SK-N-SH (cell line): ENCODE measurements around the gene MAP3K5. TPM values are rescaled to one million over a fixed set of nuclear protein-coding genes. Genes with fewer than 3 reads are reported as not detected.

Source experiments
- CTCF ChIA-PET: fragments of 300-600, 350-600 bp; formaldehyde crosslinking; extraction: SDS; loops from one replicate; lab custom pipeline; 2021; lab: Yijun Ruan, JAX
- POLR2A ChIA-PET: fragments of 350-600 bp; sonication (Branson Sonifier 250); formaldehyde crosslinking; extraction: SDS; loops from one replicate; lab custom pipeline; 2020; ENCODE audit warnings: antibody characterized with exemption, inconsistent platforms; lab: Yijun Ruan, JAX
- DNase-seq: peaks from one replicate; pipeline ENCODE4 v3.0.0; 2012
- H2AFZ ChIP-seq: fragments of 200-600 bp; sonication (generic); 2 replicates; pipeline ENCODE4 v1.8.1; 2016; ENCODE audit warnings: antibody characterized with exemption, mild to moderate bottlenecking, low read depth
- H3F3A ChIP-seq: fragments of 200-600 bp; sonication (generic); replicated peaks from 2 replicates; pipeline ENCODE3; 2016; ENCODE audit warnings: antibody characterized with exemption, mild to moderate bottlenecking; ENCODE audit not compliant: insufficient read depth
- H3K27ac ChIP-seq, 2 experiments: fragments of 200-500 bp in 1 of 2; fragments of 200-600 bp in 1 of 2; sonication (Bioruptor generic) in 1 of 2; sonication (generic), shearing (Covaris generic) in 1 of 2; 2 replicates each; pipeline versions ENCODE4 v1.5.1 to v1.6.1; 2014 to 2016; ENCODE audit warnings: low read depth in 2 of 2, inconsistent platforms in 1 of 2, low read length in 1 of 2, mild to moderate bottlenecking in 1 of 2, mixed read lengths in 1 of 2
- H3K27me3 ChIP-seq: fragments of 200-600 bp; sonication (generic), shearing (Covaris generic); 2 replicates; pipeline ENCODE4 v1.6.1; 2016; ENCODE audit warnings: mixed run types; ENCODE audit not compliant: insufficient read depth
- H3K36me3 ChIP-seq, 2 experiments: fragments of 200-500 bp in 1 of 2; fragments of 200-600 bp in 1 of 2; sonication (Bioruptor generic) in 1 of 2; sonication (generic) in 1 of 2; replicated peaks in 1 of 2; 2 replicates each; pipeline versions ENCODE3 to v1.5.1; 2014 to 2016; ENCODE audit warnings: low read length in 1 of 2, mild to moderate bottlenecking in 1 of 2; ENCODE audit not compliant: insufficient read depth in 2 of 2, control insufficient read depth in 1 of 2
- H3K4me1 ChIP-seq, 2 experiments: fragments of 200-500 bp in 1 of 2; fragments of 200-600 bp in 1 of 2; sonication (Bioruptor generic) in 1 of 2; sonication (generic), shearing (Covaris generic) in 1 of 2; 2 replicates each; pipeline versions ENCODE4 v1.5.1 to v1.6.1; 2014 to 2016; ENCODE audit warnings: low read depth in 1 of 2, low read length in 1 of 2, mixed run types in 1 of 2; ENCODE audit not compliant: insufficient read depth in 2 of 2, control insufficient read depth in 1 of 2
- H3K4me2 ChIP-seq: fragments of 200-600 bp; sonication (generic), shearing (Covaris generic); 2 replicates; pipeline ENCODE4 v1.6.1; 2017; ENCODE audit warnings: mixed run types
- H3K4me3 ChIP-seq, 2 experiments: fragments of 200-500 bp in 1 of 2; fragments of 200-600 bp in 1 of 2; sonication (Bioruptor generic) in 1 of 2; sonication (generic), shearing (Covaris generic) in 1 of 2; 2 replicates each; pipeline versions ENCODE4 v1.5.1 to v1.8.1; 2014 to 2016; ENCODE audit warnings: low read depth in 2 of 2, inconsistent platforms in 1 of 2, low read length in 1 of 2, mild to moderate bottlenecking in 1 of 2, mixed read lengths in 1 of 2, moderate library complexity in 1 of 2
- H3K79me2 ChIP-seq: fragments of 200-600 bp; sonication (generic); 2 replicates; pipeline ENCODE4 v1.8.1; 2017; ENCODE audit warnings: mild to moderate bottlenecking; ENCODE audit not compliant: insufficient read depth
- H3K9ac ChIP-seq: fragments of 200-600 bp; sonication (generic); 2 replicates; pipeline ENCODE4 v1.6.1; 2017; ENCODE audit warnings: mixed run types
- H3K9me2 ChIP-seq: fragments of 200-600 bp; sonication (generic); 2 replicates; pipeline ENCODE4 v1.6.1; 2017; ENCODE audit warnings: mixed run types
- H3K9me3 ChIP-seq: fragments of 200-600 bp; sonication (generic); 2 replicates; pipeline ENCODE4 v1.6.1; 2017; ENCODE audit warnings: mixed run types, mild to moderate bottlenecking, moderate library complexity
- H4K20me1 ChIP-seq: fragments of 200-600 bp; sonication (generic); 2 replicates; pipeline ENCODE4 v1.6.1; 2017; ENCODE audit warnings: mild to moderate bottlenecking, mixed run types; ENCODE audit not compliant: insufficient read depth
- ELF1 ChIP-seq: IDR thresholded peaks from 2 replicates; pipeline ENCODE4 v1.4.0; 2012
- FOSL2 ChIP-seq: IDR thresholded peaks from 2 replicates; pipeline ENCODE4 v1.4.0; 2012; ENCODE audit warnings: low read depth, mild to moderate bottlenecking, moderate library complexity, borderline replicate concordance
- GATA2 ChIP-seq: sonication (generic); formaldehyde crosslinking; IDR thresholded peaks from 2 replicates; pipeline ENCODE4 v1.5.0; 2020; ENCODE audit warnings: mild to moderate bottlenecking, missing genetic modification reagents
- JUND ChIP-seq: IDR thresholded peaks from 2 replicates; pipeline ENCODE4 v1.4.0; 2012
- MXI1 ChIP-seq: IDR thresholded peaks from 2 replicates; pipeline ENCODE4 v1.6.1; 2012; ENCODE audit warnings: mild to moderate bottlenecking, low read depth, low read length, improper control_type of control experiment
- POLR2AphosphoS5 ChIP-seq: IDR thresholded peaks from 2 replicates; pipeline ENCODE4 v1.6.1; 2012; ENCODE audit warnings: low read depth, low read length
- RCOR1 ChIP-seq: fragments of 150-350 bp; IDR thresholded peaks from 2 replicates; pipeline ENCODE4 v1.6.1; 2017; ENCODE audit warnings: antibody characterized with exemption, low read length
- RFX5 ChIP-seq: IDR thresholded peaks from 2 replicates; pipeline ENCODE4 v1.6.1; 2012; ENCODE audit warnings: mild to moderate bottlenecking, improper control_type of control experiment, low read length
- TAF1 ChIP-seq: IDR thresholded peaks from 2 replicates; pipeline ENCODE4 v1.6.1; 2012; ENCODE audit warnings: low read depth, mild to moderate bottlenecking, low read length, moderate library complexity, borderline replicate concordance
- TCF12 ChIP-seq: IDR thresholded peaks from 2 replicates; pipeline ENCODE4 v1.4.0; 2012
- YY1 ChIP-seq: IDR thresholded peaks from 2 replicates; pipeline ENCODE4 v1.4.0; 2012; ENCODE audit warnings: low read depth, mild to moderate bottlenecking
- WGBS: methylation state at CpG from one replicate; pipeline ENCODE4 v1.1.6; 2017; ENCODE audit warnings: low lambda C conversion rate; 5-methylcytosine and 5-hydroxymethylcytosine counted together
- polyA plus RNA-seq, 3 experiments: library from polyadenylated mRNA; depleted of rRNA; stranded (reverse); fragments of >200 nt; gene quantifications; 2 replicates each; pipeline ENCODE4 v1.2.3, GENCODE V29; 2012
- TF ChIP-seq, protein P1 (sequence below): IDR thresholded peaks from 2 replicates; pipeline ENCODE4 v1.4.0; 2012; ENCODE audit warnings: low read depth, borderline replicate concordance
- TF ChIP-seq, protein P2 (sequence below): IDR thresholded peaks from 2 replicates; pipeline ENCODE4; 2012
- TF ChIP-seq, protein P3 (sequence below): IDR thresholded peaks from 2 replicates; pipeline ENCODE4 v1.4.0; 2012; ENCODE audit warnings: low read depth, borderline replicate concordance
- TF ChIP-seq, protein P4 (sequence below): fragments of 150-350 bp; IDR thresholded peaks from 2 replicates; pipeline ENCODE4 v1.6.1; 2016; ENCODE audit warnings: mild to moderate bottlenecking, low read depth, low read length

Gene MAP3K5
- polyA plus RNA-seq, 1 of the 3 experiments (the other 2 are of a cell fraction): 1.4 TPM

DNA sequence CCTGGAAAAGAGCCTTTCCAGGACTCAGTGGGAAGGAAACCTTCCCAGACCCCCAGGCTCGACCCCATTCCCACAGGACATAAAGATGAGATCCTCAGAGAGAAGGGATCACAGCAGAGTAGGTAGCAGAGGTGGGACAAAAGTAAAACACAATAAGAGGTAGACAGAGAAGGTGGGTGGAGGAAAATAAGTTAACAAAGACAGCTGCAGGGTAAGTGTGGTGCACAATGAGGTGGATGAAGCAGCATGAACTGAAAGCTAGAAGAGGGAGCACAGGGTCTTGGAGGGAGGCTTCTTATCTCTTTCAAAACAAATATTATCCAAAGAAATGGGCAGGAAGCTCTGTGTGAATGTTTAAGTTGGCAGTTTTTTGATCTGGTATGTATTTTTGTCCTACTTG, 228.1 kb downstream of the MAP3K5 start:
- Histone ChIP-seq H2AFZ (no peak overlapping the region), H3K9me3 (no peaks in the 10 kb centered on the region), H3K27me3 (no peaks in the 10 kb centered on the region), H3K4me2 (no peak overlapping the region), H3K36me3 (no peaks in the 10 kb centered on the region), H4K20me1 (no peaks in the 10 kb centered on the region), H3K27ac (no peak overlapping the region; a peak in 1 of 4 replicates), H3K79me2 (no peaks in the 10 kb centered on the region), H3K4me1 (peaks cover 0 to 6% of the 10 kb centered on the region in 2 experiments; a peak in 2 of 4 replicates), H3K9ac (no peak overlapping the region), H3K4me3 (no peak overlapping the region), H3K9me2 (no peaks in the 10 kb centered on the region), H3F3A (no peaks in the 10 kb centered on the region)
- 63% methylated on average over 1 of the region's 1 CpG for WGBS
- ChIA-PET POLR2A (no interaction called here), CTCF (interaction anchor here (0.5 to 5.7 kb wide), 5 partner anchors 14 to 1075 kb away, joined by 3 to 34 read pairs (median 7); partner anchors contain the start of genes MAP3K5 and MAP7)
- TF ChIP-seq, protein P1, sequence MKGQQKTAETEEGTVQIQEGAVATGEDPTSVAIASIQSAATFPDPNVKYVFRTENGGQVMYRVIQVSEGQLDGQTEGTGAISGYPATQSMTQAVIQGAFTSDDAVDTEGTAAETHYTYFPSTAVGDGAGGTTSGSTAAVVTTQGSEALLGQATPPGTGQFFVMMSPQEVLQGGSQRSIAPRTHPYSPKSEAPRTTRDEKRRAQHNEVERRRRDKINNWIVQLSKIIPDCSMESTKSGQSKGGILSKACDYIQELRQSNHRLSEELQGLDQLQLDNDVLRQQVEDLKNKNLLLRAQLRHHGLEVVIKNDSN: no peak
- TF ChIP-seq FOSL2: no peak
- TF ChIP-seq, protein P2, sequence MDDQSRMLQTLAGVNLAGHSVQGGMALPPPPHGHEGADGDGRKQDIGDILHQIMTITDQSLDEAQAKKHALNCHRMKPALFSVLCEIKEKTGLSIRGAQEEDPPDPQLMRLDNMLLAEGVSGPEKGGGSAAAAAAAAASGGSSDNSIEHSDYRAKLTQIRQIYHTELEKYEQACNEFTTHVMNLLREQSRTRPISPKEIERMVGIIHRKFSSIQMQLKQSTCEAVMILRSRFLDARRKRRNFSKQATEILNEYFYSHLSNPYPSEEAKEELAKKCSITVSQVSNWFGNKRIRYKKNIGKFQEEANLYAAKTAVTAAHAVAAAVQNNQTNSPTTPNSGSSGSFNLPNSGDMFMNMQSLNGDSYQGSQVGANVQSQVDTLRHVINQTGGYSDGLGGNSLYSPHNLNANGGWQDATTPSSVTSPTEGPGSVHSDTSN: no peak
- no peak for TF ChIP-seq POLR2AphosphoS5
- TF ChIP-seq GATA2: no peak
- TF ChIP-seq TCF12: no peak
- no peak for TF ChIP-seq RCOR1
- TF ChIP-seq MXI1: no peak
- no peak for TF ChIP-seq RFX5
- TF ChIP-seq JUND: no peak
- no peak for TF ChIP-seq YY1
- TF ChIP-seq TAF1: no peak
- TF ChIP-seq ELF1: no peak
- TF ChIP-seq, protein P3, sequence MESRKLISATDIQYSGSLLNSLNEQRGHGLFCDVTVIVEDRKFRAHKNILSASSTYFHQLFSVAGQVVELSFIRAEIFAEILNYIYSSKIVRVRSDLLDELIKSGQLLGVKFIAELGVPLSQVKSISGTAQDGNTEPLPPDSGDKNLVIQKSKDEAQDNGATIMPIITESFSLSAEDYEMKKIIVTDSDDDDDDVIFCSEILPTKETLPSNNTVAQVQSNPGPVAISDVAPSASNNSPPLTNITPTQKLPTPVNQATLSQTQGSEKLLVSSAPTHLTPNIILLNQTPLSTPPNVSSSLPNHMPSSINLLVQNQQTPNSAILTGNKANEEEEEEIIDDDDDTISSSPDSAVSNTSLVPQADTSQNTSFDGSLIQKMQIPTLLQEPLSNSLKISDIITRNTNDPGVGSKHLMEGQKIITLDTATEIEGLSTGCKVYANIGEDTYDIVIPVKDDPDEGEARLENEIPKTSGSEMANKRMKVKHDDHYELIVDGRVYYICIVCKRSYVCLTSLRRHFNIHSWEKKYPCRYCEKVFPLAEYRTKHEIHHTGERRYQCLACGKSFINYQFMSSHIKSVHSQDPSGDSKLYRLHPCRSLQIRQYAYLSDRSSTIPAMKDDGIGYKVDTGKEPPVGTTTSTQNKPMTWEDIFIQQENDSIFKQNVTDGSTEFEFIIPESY: no peak
- TF ChIP-seq, protein P4, sequence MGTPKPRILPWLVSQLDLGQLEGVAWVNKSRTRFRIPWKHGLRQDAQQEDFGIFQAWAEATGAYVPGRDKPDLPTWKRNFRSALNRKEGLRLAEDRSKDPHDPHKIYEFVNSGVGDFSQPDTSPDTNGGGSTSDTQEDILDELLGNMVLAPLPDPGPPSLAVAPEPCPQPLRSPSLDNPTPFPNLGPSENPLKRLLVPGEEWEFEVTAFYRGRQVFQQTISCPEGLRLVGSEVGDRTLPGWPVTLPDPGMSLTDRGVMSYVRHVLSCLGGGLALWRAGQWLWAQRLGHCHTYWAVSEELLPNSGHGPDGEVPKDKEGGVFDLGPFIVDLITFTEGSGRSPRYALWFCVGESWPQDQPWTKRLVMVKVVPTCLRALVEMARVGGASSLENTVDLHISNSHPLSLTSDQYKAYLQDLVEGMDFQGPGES: no peak
- no peak for DNase-seq
